ENCODE data around the gene UQCRQ. TPM values are rescaled to one million over a fixed set of nuclear protein-coding genes. Genes with fewer than 3 reads are reported as not detected.

UQCRQ gene
- total and polyA plus RNA-seq, 3 donors from 2014 or later, result 154 to 171 (median 167) TPM

- no peak overlapping the region for H3K4me3 ChIP-seq
- no peaks in the 10 kb centered on the region for H3K9me3 ChIP-seq
- no peak overlapping the region for H3K27ac ChIP-seq
- 64 to 71% methylated on average over 2 of the region's 2 CpGs for WGBS, 2 donors
- H3K36me3 ChIP-seq (ENCODE audit: low read depth, missing control alignments), result no peaks in the 10 kb centered on the region
- no peak for TF ChIP-seq POLR2A (IDR thresholded peaks at IDR 0.05)
- no peak for TF ChIP-seq CTCF (IDR thresholded peaks at IDR 0.05)
- H3K4me1 ChIP-seq, result no peaks in the 10 kb centered on the region
- no peak for DNase-seq
- intact Hi-C loops (cut with DNase I; ENCODE audit: low total_unique reads), result no loop called here
- H3K27me3 ChIP-seq, result no peaks in the 10 kb centered on the region
These were observed 18.1 kb downstream of the UQCRQ start for GRCh38 chr5:132884548-132884947.

GRCh38 chr5:132886064-132886823, 19.8 kb downstream of the UQCRQ start:
- intact Hi-C loops (cut with DNase I; ENCODE audit: low total_unique reads), result no loop called here
- H3K4me1 ChIP-seq, result no peaks in the 10 kb centered on the region
- WGBS, 2 donors, result 89 to 91% methylated on average over 11 of the region's 11 CpGs

GRCh38 chr5:132887283-132887682, 20.8 kb downstream of the UQCRQ start:
- no peaks in the 10 kb centered on the region for H3K4me1 ChIP-seq
- no peak for DNase-seq
- no peaks in the 10 kb centered on the region for H3K27me3 ChIP-seq
- no peaks in the 10 kb centered on the region for H3K9me3 ChIP-seq
- 17 to 20% methylated on average over 1 of the region's 1 CpG for WGBS, 2 donors
- H3K36me3 ChIP-seq (ENCODE audit: low read depth, missing control alignments), result no peaks in the 10 kb centered on the region
- intact Hi-C loops (cut with DNase I; ENCODE audit: low total_unique reads), result no loop called here
- no peak overlapping the region for H3K27ac ChIP-seq
- H3K4me3 ChIP-seq, result no peak overlapping the region
- TF ChIP-seq CTCF (IDR thresholded peaks at IDR 0.05) (no peak), POLR2A (IDR thresholded peaks at IDR 0.05) (no peak)

More at GRCh38 chr5:132886064-132886823, 19.8 kb downstream of the UQCRQ start:
- H3K9me3 ChIP-seq, result no peaks in the 10 kb centered on the region
- no peak overlapping the region for H3K27ac ChIP-seq
- no peak overlapping the region for H3K4me3 ChIP-seq
- no peak for DNase-seq
- TF ChIP-seq CTCF (IDR thresholded peaks at IDR 0.05) (no peak), POLR2A (IDR thresholded peaks at IDR 0.05) (no peak)
- H3K27me3 ChIP-seq, result no peaks in the 10 kb centered on the region
- H3K36me3 ChIP-seq (ENCODE audit: low read depth, missing control alignments), result no peaks in the 10 kb centered on the region

- TF ChIP-seq POLR2A (IDR thresholded peaks at IDR 0.05) (no peak), CTCF (IDR thresholded peaks at IDR 0.05) (no peak)
- Histone ChIP-seq H3K4me1 (no peaks in the 10 kb centered on the region), H3K9me3 (no peaks in the 10 kb centered on the region), H3K27me3 (no peaks in the 10 kb centered on the region), H3K4me3 (no peak overlapping the region), H3K27ac (no peak overlapping the region), H3K36me3 (ENCODE audit: low read depth, missing control alignments) (no peaks in the 10 kb centered on the region)
- intact Hi-C loops (cut with DNase I; ENCODE audit: low total_unique reads), result no loop called here
- DNase-seq, result no peak
These were observed 23.1 kb downstream of the UQCRQ start for GRCh38 chr5:132889501-132889900.

- no peaks in the 10 kb centered on the region for H3K36me3 ChIP-seq (ENCODE audit: low read depth, missing control alignments)
- WGBS, 2 donors, result 93 to 95% methylated on average over 4 of the region's 4 CpGs
- intact Hi-C loops (cut with DNase I; ENCODE audit: low total_unique reads), result no loop called here
These were observed 24.4 kb downstream of the UQCRQ start for GRCh38 chr5:132890817-132891216.

More at GRCh38 chr5:132890817-132891216, 24.4 kb downstream of the UQCRQ start:
- Histone ChIP-seq H3K9me3 (no peaks in the 10 kb centered on the region), H3K4me1 (no peaks in the 10 kb centered on the region), H3K27me3 (no peaks in the 10 kb centered on the region), H3K4me3 (no peak overlapping the region), H3K27ac (no peak overlapping the region)
- TF ChIP-seq POLR2A (IDR thresholded peaks at IDR 0.05) (no peak), CTCF (IDR thresholded peaks at IDR 0.05) (no peak)
- DNase-seq, result no peak

Data from testis (tissue), 3 donors.